ENCODE results near the gene DDOST.

Gene DDOST

DNA sequence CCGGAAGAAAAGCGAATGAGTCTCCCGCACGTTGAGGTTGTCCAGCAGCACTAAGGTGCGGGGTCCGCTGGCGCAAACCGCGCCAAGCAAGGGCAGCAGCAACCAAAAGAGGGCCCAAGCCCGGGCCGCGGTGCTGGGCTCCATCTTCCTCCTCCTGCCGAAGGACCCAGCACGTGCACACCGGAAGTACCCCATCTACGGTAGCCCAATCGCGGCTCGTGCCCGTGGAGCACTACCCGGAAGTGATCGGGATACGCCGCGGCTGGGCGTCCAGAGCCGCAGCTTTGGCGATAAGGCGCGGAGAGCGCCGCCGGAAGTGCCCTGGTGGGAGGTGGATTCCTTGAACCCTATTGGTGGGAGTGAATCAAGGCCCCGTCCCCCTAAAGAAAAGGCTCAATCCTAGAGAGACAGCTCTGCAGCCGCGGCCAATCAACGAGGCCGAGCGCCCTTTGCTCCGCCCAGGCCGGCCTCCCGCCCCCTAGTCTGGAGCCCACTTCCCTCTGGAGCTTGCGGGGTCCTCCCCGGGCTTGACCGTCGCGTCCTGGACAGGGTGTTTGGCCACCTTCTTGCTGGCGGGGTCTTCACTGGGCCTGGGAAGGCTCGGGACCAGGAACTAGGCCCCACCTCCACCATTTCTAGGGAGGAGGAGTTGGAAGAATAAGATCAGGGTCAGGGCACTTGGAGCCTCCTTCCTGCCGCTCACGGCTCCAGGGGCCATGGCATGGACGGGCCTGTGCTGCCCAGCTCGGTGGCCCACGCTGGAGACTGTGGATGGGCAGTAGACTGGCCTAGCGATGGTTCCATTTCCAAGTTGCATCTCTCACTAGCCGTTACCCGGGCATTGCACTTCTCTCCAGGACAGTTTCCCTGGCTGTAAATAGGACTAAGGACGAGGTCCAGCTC, at the start of gene DDOST:
Gene DDOST (minus strand): TSS at position 163 of the 903 bp plus-strand sequence. CDS start 19 bp downstream, at position 144.
- peak within 1 kb of the TSS; percentile 97 to 99 for H3K4me3 ChIP-seq
- peak within 1 kb of the TSS; percentile 79 to 88 for H3K27ac ChIP-seq
- H3K36me3 ChIP-seq = peaks cover 6 to 20% (median 14%) of the 10 kb centered on the region in 3 donors
- no peaks in the 10 kb centered on the region for H3K27me3 ChIP-seq
- H3K9me3 ChIP-seq = no peaks in the 10 kb centered on the region
- TF ChIP-seq CTCF (IDR thresholded peaks at IDR 0.05) = peak; percentile 38 to 46
- H3K4me1 ChIP-seq = peaks cover 0 to 32% (median 19%) of the 10 kb centered on the region in 4 donors
- intact Hi-C loops (cut with DNase I; ENCODE audit: low total_unique reads) = no loop called here
- peak; percentile 95 to 98 for DNase-seq

GRCh38 chr1:20710469-20711284, 49.5 kb upstream of the DDOST start:
- Histone ChIP-seq H3K27ac (no peak overlapping the region), H3K9me3 (no peaks in the 10 kb centered on the region), H3K27me3 (peaks cover 0 to 49% of the 10 kb centered on the region in 2 donors), H3K4me1 (no peaks in the 10 kb centered on the region), H3K36me3 (no peaks in the 10 kb centered on the region), H3K4me3 (no peak overlapping the region)
- no peak for TF ChIP-seq CTCF (IDR thresholded peaks at IDR 0.05)
- DNase-seq = no peak
- intact Hi-C loops (cut with DNase I; ENCODE audit: low total_unique reads) = no loop called here

DNA sequence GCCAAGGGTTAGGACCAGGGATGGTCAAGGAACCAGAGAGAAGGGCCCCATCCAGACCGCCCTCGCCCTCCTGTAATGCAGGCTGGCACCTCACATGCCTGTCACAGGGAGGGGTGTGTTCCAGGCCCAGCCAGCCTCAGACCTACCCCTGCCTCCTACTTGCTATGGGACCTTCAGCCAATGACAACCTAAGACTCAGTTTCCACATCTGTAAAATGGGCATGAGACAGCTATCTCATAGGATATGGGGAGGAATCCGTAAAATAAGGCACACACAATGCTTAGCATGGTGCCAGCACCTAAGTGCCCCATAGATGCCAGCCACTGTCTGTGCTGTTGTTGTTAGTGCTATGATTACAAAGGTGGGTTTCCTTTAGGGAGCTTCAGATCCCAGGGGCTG, 48.7 kb upstream of the DDOST start:
- Histone ChIP-seq H3K36me3 (no peaks in the 10 kb centered on the region), H3K27me3 (peaks cover 0 to 41% of the 10 kb centered on the region in 2 donors), H3K4me1 (no peaks in the 10 kb centered on the region), H3K27ac (no peak overlapping the region), H3K4me3 (no peak overlapping the region), H3K9me3 (no peaks in the 10 kb centered on the region)
- no peak for DNase-seq
- TF ChIP-seq CTCF (IDR thresholded peaks at IDR 0.05) = no peak
- intact Hi-C loops (cut with DNase I; ENCODE audit: low total_unique reads) = no loop called here

GRCh38 chr1:20708891-20709290, 47.7 kb upstream of the DDOST start:
- H3K36me3 ChIP-seq = no peaks in the 10 kb centered on the region
- intact Hi-C loops (cut with DNase I; ENCODE audit: low total_unique reads) = no loop called here
- no peak overlapping the region for H3K27ac ChIP-seq
- H3K4me3 ChIP-seq = no peak overlapping the region
- H3K4me1 ChIP-seq = no peaks in the 10 kb centered on the region
- no peak for DNase-seq
- TF ChIP-seq CTCF (IDR thresholded peaks at IDR 0.05) = no peak
- H3K9me3 ChIP-seq = no peaks in the 10 kb centered on the region
- peaks cover 0 to 39% of the 10 kb centered on the region in 2 donors for H3K27me3 ChIP-seq

DNA sequence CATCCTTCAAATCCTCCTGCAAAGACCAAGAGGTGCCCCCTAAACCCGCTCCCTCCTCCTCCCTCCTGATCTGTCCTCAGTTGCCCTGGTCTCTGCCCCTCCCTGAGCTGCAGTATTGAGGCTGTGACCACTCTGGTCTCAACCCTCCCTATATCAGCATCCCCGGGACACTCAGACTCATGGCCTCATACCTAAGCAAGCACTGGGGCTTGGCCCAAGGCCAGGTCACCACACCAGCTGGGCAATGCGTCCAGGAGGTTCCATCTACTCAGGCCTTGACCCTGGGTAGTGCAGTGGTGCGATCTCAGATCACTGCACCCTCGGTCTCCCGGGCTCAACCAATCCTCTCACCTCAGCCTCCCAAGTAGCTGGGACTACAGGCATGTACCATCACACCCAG, 46.9 kb upstream of the DDOST start:
- no peak overlapping the region for H3K4me3 ChIP-seq
- H3K4me1 ChIP-seq = no peaks in the 10 kb centered on the region
- H3K36me3 ChIP-seq = no peaks in the 10 kb centered on the region
- H3K9me3 ChIP-seq = no peaks in the 10 kb centered on the region
- no peak for TF ChIP-seq CTCF (IDR thresholded peaks at IDR 0.05)
- no peak overlapping the region for H3K27ac ChIP-seq
- H3K27me3 ChIP-seq = peaks cover 0 to 31% of the 10 kb centered on the region in 2 donors
- intact Hi-C loops (cut with DNase I; ENCODE audit: low total_unique reads) = no loop called here
- DNase-seq = no peak
